HepG2 (cell line): ENCODE data around the gene ERCC4. TPM values are rescaled to one million over a fixed set of nuclear protein-coding genes. Genes with fewer than 3 reads are reported as not detected.
A peak's percentile ranks its signal among the peaks of the same experiment; 100 is the strongest.

Source experiments
- ARID2 ChIP-seq: sonication (generic); formaldehyde crosslinking; IDR thresholded peaks from 2 replicates; pipeline ENCODE4 v1.8.1; 2022; ENCODE audit warnings: mild to moderate bottlenecking, missing genetic modification reagents, borderline replicate concordance
- ATAD3A ChIP-seq: sonication (generic); formaldehyde crosslinking; IDR thresholded peaks from 2 replicates; pipeline ENCODE4 v1.4.0; 2020; ENCODE audit warnings: missing genetic modification reagents
- E2F5 ChIP-seq: sonication (generic); formaldehyde crosslinking; conservative IDR thresholded peaks from 2 replicates; pipeline ENCODE4 v1.4.0; 2020; ENCODE audit warnings: missing genetic modification reagents
- FOXK1 ChIP-seq: sonication (generic); formaldehyde crosslinking; IDR thresholded peaks from 2 replicates; pipeline ENCODE4 v1.4.0; 2020; ENCODE audit warnings: low read depth, missing genetic modification reagents, borderline replicate concordance
- HNRNPL ChIP-seq: fragments of 200-400 bp; formaldehyde crosslinking; IDR thresholded peaks from 2 replicates; pipeline ENCODE4 v1.6.1; 2017; ENCODE audit warnings: mild to moderate bottlenecking, low read depth, low read length
- HNRNPUL1 ChIP-seq: fragments of 200-400 bp; formaldehyde crosslinking; IDR thresholded peaks from 2 replicates; pipeline ENCODE4 v1.6.1; 2017; ENCODE audit warnings: low read depth, mild to moderate bottlenecking, low read length, moderate library complexity
- IRX3 ChIP-seq: sonication (generic); formaldehyde crosslinking; IDR thresholded peaks from 2 replicates; pipeline ENCODE4 v1.8.1; 2023; ENCODE audit warnings: mild to moderate bottlenecking, low read depth, missing genetic modification reagents, borderline replicate concordance
- KDM3A ChIP-seq: IDR thresholded peaks from 2 replicates; pipeline ENCODE4 v1.6.1; 2018; ENCODE audit warnings: low read depth, missing compliant biosample characterization
- KDM4B ChIP-seq: sonication (generic); formaldehyde crosslinking; IDR thresholded peaks from 2 replicates; pipeline ENCODE4 v1.4.0; 2020; ENCODE audit warnings: missing genetic modification reagents
- KMT2B ChIP-seq: IDR thresholded peaks from 2 replicates; pipeline ENCODE4 v1.6.1; 2016; ENCODE audit warnings: missing genetic modification reagents, missing compliant biosample characterization
- TBP ChIP-seq: sonication (generic); formaldehyde crosslinking; IDR thresholded peaks from 2 replicates; pipeline ENCODE4 v1.5.0; 2020; ENCODE audit warnings: missing genetic modification reagents
- TFE3 ChIP-seq: IDR thresholded peaks from 2 replicates; pipeline ENCODE4 v1.6.1; 2016
- U2AF2 ChIP-seq: fragments of 200-400 bp; formaldehyde crosslinking; IDR thresholded peaks from 2 replicates; pipeline ENCODE4 v1.6.1; 2017; ENCODE audit warnings: low read depth, mild to moderate bottlenecking, low read length
- ZC3H13 ChIP-seq: sonication (generic); formaldehyde crosslinking; IDR thresholded peaks from 2 replicates; pipeline ENCODE4 v1.8.1; 2023; ENCODE audit warnings: mild to moderate bottlenecking, missing genetic modification reagents, moderate library complexity
- ZFP91 ChIP-seq: sonication (generic); formaldehyde crosslinking; IDR thresholded peaks from 2 replicates; pipeline ENCODE4 v1.9.0; 2022; ENCODE audit warnings: missing genetic modification reagents, mild to moderate bottlenecking, borderline replicate concordance
- ZMYM2 ChIP-seq: sonication (generic); formaldehyde crosslinking; IDR thresholded peaks from 2 replicates; pipeline ENCODE4 v1.8.0; 2022; ENCODE audit warnings: mild to moderate bottlenecking, missing genetic modification reagents
- ZNF230 ChIP-seq: sonication (generic); formaldehyde crosslinking; IDR thresholded peaks from 2 replicates; pipeline ENCODE4 v1.4.0; 2020; ENCODE audit warnings: mild to moderate bottlenecking, missing genetic modification reagents
- ZNF274 ChIP-seq: sonication (generic); formaldehyde crosslinking; IDR thresholded peaks from 2 replicates; pipeline ENCODE4 v1.5.1; 2020; ENCODE audit warnings: mild to moderate bottlenecking, missing genetic modification reagents
- ZNF33B ChIP-seq: sonication (generic); formaldehyde crosslinking; IDR thresholded peaks from 2 replicates; pipeline ENCODE4 v1.5.1; 2020; ENCODE audit warnings: mild to moderate bottlenecking, missing genetic modification reagents
- ZNF354B ChIP-seq: sonication (generic); formaldehyde crosslinking; IDR thresholded peaks from 2 replicates; pipeline ENCODE4 v1.8.0; 2022; ENCODE audit warnings: mild to moderate bottlenecking, missing genetic modification reagents
- ZNF501 ChIP-seq: sonication (generic); formaldehyde crosslinking; IDR thresholded peaks from 2 replicates; pipeline ENCODE4 v1.5.1; 2020; ENCODE audit warnings: mild to moderate bottlenecking, moderate library complexity, missing genetic modification reagents
- ZNF687 ChIP-seq: sonication (generic); formaldehyde crosslinking; IDR thresholded peaks from 2 replicates; pipeline ENCODE4 v1.5.1; 2020; ENCODE audit warnings: mild to moderate bottlenecking, missing genetic modification reagents, moderate library complexity
- ZNF781 ChIP-seq: sonication (generic); formaldehyde crosslinking; IDR thresholded peaks from 2 replicates; pipeline ENCODE4 v1.5.1; 2020; ENCODE audit warnings: borderline replicate concordance, mild to moderate bottlenecking, missing genetic modification reagents; ENCODE audit errors: not compliant biosample characterization
- ZNF850 ChIP-seq: sonication (generic); formaldehyde crosslinking; conservative IDR thresholded peaks from 2 replicates; pipeline ENCODE4 v1.9.0; 2021; ENCODE audit warnings: mild to moderate bottlenecking, missing genetic modification reagents
- ZNF878 ChIP-seq: sonication (generic); formaldehyde crosslinking; IDR thresholded peaks from 2 replicates; pipeline ENCODE4 v1.8.1; 2023; ENCODE audit warnings: mild to moderate bottlenecking, missing genetic modification reagents, moderate library complexity
- polyA plus RNA-seq, 8 experiments: library from polyadenylated mRNA; depleted of rRNA in 3 of 8; stranded (reverse) in 7 of 8; unstranded in 1 of 8; fragments of >200 nt; fragmentation: Illumina TruSeq in 4 of 8; extraction: Trizol in 4 of 8; gene quantifications; 2 replicates each; pipeline versions ENCODE4 v1.2.1 to v1.2.3, GENCODE V29; 2011 to 2016; ENCODE audit warnings: low read depth in 4 of 8, missing spikeins in 1 of 8, mixed read lengths in 1 of 8; ENCODE audit not compliant: insufficient read depth in 1 of 8
- total RNA-seq, 5 experiments: library from RNA; depleted of rRNA; stranded (reverse); fragments of >200 nt; fragmentation: Illumina TruSeq; extraction: Trizol; gene quantifications; 2 replicates each; pipeline ENCODE4 v1.2.3, GENCODE V29; 2016; ENCODE audit warnings: low read depth in 1 of 5

The ERCC4 gene
- total and polyA plus RNA-seq, 2 of the 13 experiments (the other 11 are each of a cell fraction or from before 2014, with no cell fraction given): 5.4 to 15.2 TPM

- no peak for TF ChIP-seq ZNF850 (CRISPR knock-in tag)
- no peak for TF ChIP-seq KDM4B (CRISPR knock-in tag)
- TF ChIP-seq ARID2: no peak
- no peak for TF ChIP-seq E2F5 (CRISPR knock-in tag)
- TF ChIP-seq KDM3A (CRISPR knock-in tag): no peak
- no peak for TF ChIP-seq ZNF878 (CRISPR knock-in tag)
- peak; percentile 90 for TF ChIP-seq ZMYM2
- peak; percentile 36; the same call in 1 of the 2 replicates for TF ChIP-seq FOXK1 (CRISPR knock-in tag)
- TF ChIP-seq HNRNPL: no peak
- TF ChIP-seq ZNF354B (CRISPR knock-in tag): no peak
- no peak for TF ChIP-seq ZFP91
- TF ChIP-seq KMT2B (CRISPR knock-in tag): no peak
- TF ChIP-seq ZC3H13 (CRISPR knock-in tag): no peak
- TF ChIP-seq ZNF33B (CRISPR knock-in tag): no peak
- no peak for TF ChIP-seq TBP (CRISPR knock-in tag)
- no peak for TF ChIP-seq HNRNPUL1
- no peak for TF ChIP-seq ZNF230 (CRISPR knock-in tag)
- TF ChIP-seq U2AF2: no peak
- no peak for TF ChIP-seq ATAD3A (CRISPR knock-in tag)
- no peak for TF ChIP-seq ZNF687 (CRISPR knock-in tag)
- TF ChIP-seq IRX3 (CRISPR knock-in tag): no peak
- TF ChIP-seq ZNF501: no peak
- TF ChIP-seq TFE3 (CRISPR knock-in tag): no peak
- no peak for TF ChIP-seq ZNF781 (CRISPR knock-in tag)
- TF ChIP-seq ZNF274 (CRISPR knock-in tag): no peak; the same call in 1 of the 2 replicates
Observed at GRCh38 chr16:13995194-13995593, 75.2 kb downstream of the ERCC4 start (continued).
